Astrocyte (in vitro differentiated cells and primary cell): ENCODE results near the gene RPS6KA2.

ENCODE experiments used
- EZH2 ChIP-seq: IDR thresholded peaks from 2 replicates; pipeline ENCODE4 v1.6.1; 2012; ENCODE audit warnings: mild to moderate bottlenecking, low read length, inconsistent platforms; ENCODE audit not compliant: insufficient read depth
- TF ChIP-seq, protein P1 (sequence below): IDR thresholded peaks from 2 replicates; pipeline ENCODE4 v1.5.1; 2011; ENCODE audit warnings: low read depth, mild to moderate bottlenecking, inconsistent platforms, low read length, moderate library complexity; ENCODE audit not compliant: insufficient read depth

DNA sequence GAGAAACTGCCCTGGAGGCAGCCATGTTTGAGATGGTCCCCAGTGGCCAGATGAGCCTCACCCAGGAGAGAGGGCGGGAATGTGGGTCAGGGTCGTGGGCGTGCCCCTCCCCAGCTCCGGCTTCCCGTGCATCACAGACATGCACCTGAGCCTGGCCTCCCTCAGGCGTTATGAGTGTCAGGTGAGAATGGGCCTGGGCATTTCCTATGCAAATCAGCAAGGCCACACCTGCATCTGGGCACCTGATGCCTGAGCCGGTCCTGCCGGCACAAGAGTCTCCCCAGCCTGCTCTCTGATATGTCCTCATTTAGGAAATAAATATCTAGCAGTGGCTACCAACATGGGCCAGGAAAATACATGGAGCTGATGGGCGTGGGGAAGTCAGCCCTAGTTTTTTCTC is 123.0 kb downstream of the RPS6KA2 start:
- TF ChIP-seq, protein P1, sequence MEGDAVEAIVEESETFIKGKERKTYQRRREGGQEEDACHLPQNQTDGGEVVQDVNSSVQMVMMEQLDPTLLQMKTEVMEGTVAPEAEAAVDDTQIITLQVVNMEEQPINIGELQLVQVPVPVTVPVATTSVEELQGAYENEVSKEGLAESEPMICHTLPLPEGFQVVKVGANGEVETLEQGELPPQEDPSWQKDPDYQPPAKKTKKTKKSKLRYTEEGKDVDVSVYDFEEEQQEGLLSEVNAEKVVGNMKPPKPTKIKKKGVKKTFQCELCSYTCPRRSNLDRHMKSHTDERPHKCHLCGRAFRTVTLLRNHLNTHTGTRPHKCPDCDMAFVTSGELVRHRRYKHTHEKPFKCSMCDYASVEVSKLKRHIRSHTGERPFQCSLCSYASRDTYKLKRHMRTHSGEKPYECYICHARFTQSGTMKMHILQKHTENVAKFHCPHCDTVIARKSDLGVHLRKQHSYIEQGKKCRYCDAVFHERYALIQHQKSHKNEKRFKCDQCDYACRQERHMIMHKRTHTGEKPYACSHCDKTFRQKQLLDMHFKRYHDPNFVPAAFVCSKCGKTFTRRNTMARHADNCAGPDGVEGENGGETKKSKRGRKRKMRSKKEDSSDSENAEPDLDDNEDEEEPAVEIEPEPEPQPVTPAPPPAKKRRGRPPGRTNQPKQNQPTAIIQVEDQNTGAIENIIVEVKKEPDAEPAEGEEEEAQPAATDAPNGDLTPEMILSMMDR, result no peak
- TF ChIP-seq EZH2, result no peak
